WTC11 (cell line): ENCODE results near the gene GALE. TPM values are rescaled to one million over a fixed set of nuclear protein-coding genes. Genes with fewer than 3 reads are reported as not detected.

Source experiments
- AFF4 ChIP-seq: sonication (generic); formaldehyde crosslinking; IDR thresholded peaks from 2 replicates; pipeline ENCODE4 v1.8.1; 2023; ENCODE audit warnings: mild to moderate bottlenecking, missing genetic modification reagents, borderline replicate concordance
- AR ChIP-seq: fragments of 250-450 bp; sonication (Bioruptor Pico); IDR thresholded peaks from 2 replicates; pipeline ENCODE4 v1.9.0; 2021; ENCODE audit warnings: mild to moderate bottlenecking
- ATF1 ChIP-seq: sonication (generic); formaldehyde crosslinking; IDR thresholded peaks from 2 replicates; pipeline ENCODE4 v1.8.1; 2023; ENCODE audit warnings: mild to moderate bottlenecking, moderate library complexity, missing genetic modification reagents
- ATF6 ChIP-seq: sonication (generic); formaldehyde crosslinking; IDR thresholded peaks from 2 replicates; pipeline ENCODE4 v1.8.1; 2023; ENCODE audit warnings: mild to moderate bottlenecking, missing genetic modification reagents
- CDX4 ChIP-seq: fragments of 250-450 bp; sonication (Bioruptor Pico); IDR thresholded peaks from 2 replicates; pipeline ENCODE4 v1.9.0; 2021; ENCODE audit warnings: moderate library complexity, mild to moderate bottlenecking, inconsistent platforms, borderline replicate concordance
- EMX1 ChIP-seq: fragments of 250-450 bp; sonication (Bioruptor Pico); IDR thresholded peaks from 2 replicates; pipeline ENCODE4 v1.8.0; 2021; ENCODE audit warnings: mild to moderate bottlenecking
- ESRRA ChIP-seq: sonication (generic); formaldehyde crosslinking; IDR thresholded peaks from 2 replicates; pipeline ENCODE4 v1.8.1; 2022; ENCODE audit warnings: mild to moderate bottlenecking, missing genetic modification reagents, borderline replicate concordance
- FOXK1 ChIP-seq: sonication (generic); formaldehyde crosslinking; IDR thresholded peaks from 2 replicates; pipeline ENCODE4 v1.8.0; 2022; ENCODE audit warnings: mild to moderate bottlenecking, moderate library complexity, missing genetic modification reagents
- FOXP1 ChIP-seq: sonication (generic); formaldehyde crosslinking; IDR thresholded peaks from 2 replicates; pipeline ENCODE4 v1.8.0; 2022; ENCODE audit warnings: missing genetic modification reagents, mild to moderate bottlenecking, moderate library complexity, borderline replicate concordance
- GRHL2 ChIP-seq: fragments of 250-450 bp; sonication (Bioruptor Pico); IDR thresholded peaks from 2 replicates; pipeline ENCODE4 v1.8.0; 2022; ENCODE audit warnings: mild to moderate bottlenecking, moderate library complexity; ENCODE audit not compliant: insufficient replicate concordance, severe bottlenecking
- IRF1 ChIP-seq: sonication (generic); formaldehyde crosslinking; IDR thresholded peaks from 2 replicates; pipeline ENCODE4 v1.8.0; 2023; ENCODE audit warnings: missing genetic modification reagents
- JUN ChIP-seq: sonication (generic); formaldehyde crosslinking; IDR thresholded peaks from 2 replicates; pipeline ENCODE4 v1.8.0; 2023; ENCODE audit warnings: mild to moderate bottlenecking, missing genetic modification reagents
- MLX ChIP-seq: sonication (generic); formaldehyde crosslinking; IDR thresholded peaks from 2 replicates; pipeline ENCODE4 v1.8.1; 2023; ENCODE audit warnings: mild to moderate bottlenecking, missing genetic modification reagents, moderate library complexity
- MYBL2 ChIP-seq: sonication (generic); formaldehyde crosslinking; IDR thresholded peaks from 2 replicates; pipeline ENCODE4 v1.8.1; 2023; ENCODE audit warnings: mild to moderate bottlenecking, moderate library complexity, missing genetic modification reagents
- NFATC4 ChIP-seq: fragments of 250-450 bp; sonication (Bioruptor Pico); IDR thresholded peaks from 2 replicates; pipeline ENCODE4 v1.9.0; 2021; ENCODE audit warnings: mild to moderate bottlenecking
- NR2C2 ChIP-seq: sonication (generic); formaldehyde crosslinking; IDR thresholded peaks from 2 replicates; pipeline ENCODE4 v1.8.0; 2022; ENCODE audit warnings: mild to moderate bottlenecking, missing genetic modification reagents
- NR3C1 ChIP-seq: sonication (generic); formaldehyde crosslinking; conservative IDR thresholded peaks from 2 replicates; pipeline ENCODE4 v1.8.1; 2023; ENCODE audit warnings: low read depth, mild to moderate bottlenecking, missing genetic modification reagents
- SMAD4 ChIP-seq: sonication (generic); formaldehyde crosslinking; IDR thresholded peaks from 2 replicates; pipeline ENCODE4 v1.8.0; 2022; ENCODE audit warnings: mild to moderate bottlenecking, missing genetic modification reagents
- SP1 ChIP-seq: sonication (generic); formaldehyde crosslinking; conservative IDR thresholded peaks from 2 replicates; pipeline ENCODE4 v1.8.1; 2022; ENCODE audit warnings: missing genetic modification reagents
- TCF7 ChIP-seq: sonication (generic); formaldehyde crosslinking; IDR thresholded peaks from 2 replicates; pipeline ENCODE4 v1.8.0; 2022; ENCODE audit warnings: mild to moderate bottlenecking, low read depth, missing genetic modification reagents, moderate library complexity
- ZBTB21 ChIP-seq: sonication (generic); formaldehyde crosslinking; IDR thresholded peaks from 2 replicates; pipeline ENCODE4 v1.8.1; 2023; ENCODE audit warnings: mild to moderate bottlenecking, missing genetic modification reagents, borderline replicate concordance
- ZMAT4 ChIP-seq: fragments of 250-450 bp; sonication (Bioruptor Pico); IDR thresholded peaks from 2 replicates; pipeline ENCODE4 v1.9.0; 2021; ENCODE audit warnings: mild to moderate bottlenecking
- ZNF219 ChIP-seq: sonication (generic); formaldehyde crosslinking; IDR thresholded peaks from 2 replicates; pipeline ENCODE4 v1.8.0; 2023; ENCODE audit warnings: missing genetic modification reagents, mild to moderate bottlenecking, borderline replicate concordance
- ZNF263 ChIP-seq: sonication (generic); formaldehyde crosslinking; IDR thresholded peaks from 2 replicates; pipeline ENCODE4 v1.8.1; 2022; ENCODE audit warnings: low read depth, mild to moderate bottlenecking, moderate library complexity, missing genetic modification reagents
- ZNF671 ChIP-seq: fragments of 250-450 bp; sonication (Bioruptor Pico); IDR thresholded peaks from 2 replicates; pipeline ENCODE4 v1.8.0; 2021; ENCODE audit warnings: mild to moderate bottlenecking
- ZSCAN18 ChIP-seq: fragments of 250-450 bp; sonication (Bioruptor Pico); IDR thresholded peaks from 2 replicates; pipeline ENCODE4 v2.1.2; 2022; ENCODE audit warnings: mild to moderate bottlenecking, moderate library complexity
- total RNA-seq: library from RNA; stranded (reverse); gene quantifications from 3 replicates; pipeline ENCODE4 v1.2.3, GENCODE V29; 2021

GALE gene
- total RNA-seq, 1 experiment from 2014 or later: 30.3 TPM

GRCh38 chr1:23825076-23825761, 24.7 kb upstream of the GALE start, which contains the start of gene HMGCL (continued):
- no peak for TF ChIP-seq ZSCAN18 (CRISPR knock-in tag)
- TF ChIP-seq NR3C1 (CRISPR knock-in tag): no peak
- TF ChIP-seq CDX4 (CRISPR knock-in tag): no peak
- TF ChIP-seq AR (CRISPR knock-in tag): no peak
- TF ChIP-seq GRHL2 (CRISPR knock-in tag): no peak
- TF ChIP-seq ATF6 (CRISPR knock-in tag): no peak
- TF ChIP-seq ATF1 (CRISPR knock-in tag): no peak
- TF ChIP-seq NR2C2 (CRISPR knock-in tag): no peak
- TF ChIP-seq IRF1 (CRISPR knock-in tag): no peak
- TF ChIP-seq ZNF219 (CRISPR knock-in tag): no peak
- no peak for TF ChIP-seq AFF4
- TF ChIP-seq ZNF671 (CRISPR knock-in tag): no peak
- no peak for TF ChIP-seq NFATC4 (CRISPR knock-in tag)
- 0 out of 2 replicates have a peak, but pooled peaks have one; percentile 19 for TF ChIP-seq JUN (CRISPR knock-in tag)
- TF ChIP-seq SP1 (CRISPR knock-in tag): peak; percentile 85
- no peak for TF ChIP-seq SMAD4
- no peak for TF ChIP-seq EMX1 (CRISPR knock-in tag)
- no peak for TF ChIP-seq ZMAT4 (CRISPR knock-in tag)
- TF ChIP-seq TCF7 (CRISPR knock-in tag): no peak
- 0 out of 2 replicates have a peak, but pooled peaks have one; percentile 72 for TF ChIP-seq ESRRA (CRISPR knock-in tag)
- TF ChIP-seq MYBL2 (CRISPR knock-in tag): no peak
- peak; percentile 77 for TF ChIP-seq FOXK1 (CRISPR knock-in tag)
- TF ChIP-seq ZNF263 (CRISPR knock-in tag): no peak
- TF ChIP-seq ZBTB21 (CRISPR knock-in tag): no peak
- no peak for TF ChIP-seq MLX (CRISPR knock-in tag)
- peak; percentile 41; the same call in 1 of the 2 replicates for TF ChIP-seq FOXP1 (CRISPR knock-in tag)
